ENCODE data around the gene FAM20A.
A peak's percentile ranks its signal among the peaks of the same experiment; 100 is the strongest.
"Not testable (repeated sequence)": the region's sequence is repeated elsewhere in the genome, so short reads cannot be mapped to it uniquely, and the experiment has no call there.

Gene FAM20A

GRCh38 chr17:68518063-68518815 lies 82.9 kb downstream of the FAM20A start:
- DNase-seq: no peak

- not testable (repeated sequence) for DNase-seq
These were observed 83.6 kb downstream of the FAM20A start for GRCh38 chr17:68517605-68518004.

- DNase-seq: no peak
These were observed 84.4 kb downstream of the FAM20A start for GRCh38 chr17:68516732-68517131.

GRCh38 chr17:68514831-68515635 lies 86.1 kb downstream of the FAM20A start:
- no peak for DNase-seq

- DNase-seq: no peak
These were observed 87.2 kb downstream of the FAM20A start for GRCh38 chr17:68513932-68514331.

- no peak for DNase-seq
These were observed 88.2 kb downstream of the FAM20A start for GRCh38 chr17:68512960-68513474.

- DNase-seq: peak; percentile 95
These were observed 88.8 kb downstream of the FAM20A start, which contains the start of gene PRKAR1A for GRCh38 chr17:68512247-68512959. Gene PRKAR1A (plus strand): TSS chr17:68512430. CDS start chr17:68515400, 2,970 bp downstream.

- DNase-seq: peak; percentile 58
These were observed 89.4 kb downstream of the FAM20A start for GRCh38 chr17:68511671-68512246.

- no peak for DNase-seq
These were observed 89.9 kb downstream of the FAM20A start for GRCh38 chr17:68511254-68511670.

GRCh38 chr17:68509141-68510057 lies 91.8 kb downstream of the FAM20A start:
- no peak for DNase-seq

- DNase-seq: no peak
These were observed 93.6 kb downstream of the FAM20A start for GRCh38 chr17:68507576-68507975.

- DNase-seq: no peak
These were observed 95.2 kb downstream of the FAM20A start for GRCh38 chr17:68505951-68506350.

GRCh38 chr17:68501074-68501473 lies 100.1 kb downstream of the FAM20A start:
- DNase-seq: no peak

GRCh38 chr17:68499587-68499986 lies 101.6 kb downstream of the FAM20A start:
- DNase-seq: no peak

- DNase-seq: no peak
These were observed 102.5 kb downstream of the FAM20A start for GRCh38 chr17:68498479-68499326.

GRCh38 chr17:68497885-68498319 lies 103.3 kb downstream of the FAM20A start:
- DNase-seq: no peak

GRCh38 chr17:68495081-68495480 lies 106.1 kb downstream of the FAM20A start:
- no peak for DNase-seq

GRCh38 chr17:68492394-68493054 lies 108.6 kb downstream of the FAM20A start:
- not testable (repeated sequence) for DNase-seq

- DNase-seq: no peak
These were observed 109.6 kb downstream of the FAM20A start for GRCh38 chr17:68491381-68492231.

Data from activated gamma-delta T cell (primary cell).